Gastrocnemius medialis (tissue), 4 donors: ENCODE results near the gene ZNF598. TPM values are rescaled to one million over a fixed set of nuclear protein-coding genes. Genes with fewer than 3 reads are reported as not detected.

Experiments used
- ATAC-seq, 2 donors: fragments of 150-250 bp; one replicate each; pipeline ENCODE4 v1.9.1; 2016
- DNase-seq, 2 donors: peaks; one replicate each; pipeline ENCODE4 v3.0.0-alpha.2; 2019
- H3K27ac ChIP-seq, 4 donors: fragments of 200-600 bp; sonication (generic); 1 replicate in 1 of 4; 2 replicates in 3 of 4; pipeline ENCODE4 v1.5.1; 2016 to 2018; ENCODE audit warnings: mild to moderate bottlenecking in 2 of 4, moderate library complexity in 1 of 4
- H3K27me3 ChIP-seq, 3 donors: fragments of 200-600 bp; sonication (generic) in 2 of 3; 1 replicate in 1 of 3; 2 replicates in 2 of 3; pipeline versions ENCODE4 v1.5.1 to v1.6.0; 2016 to 2019; ENCODE audit warnings: mild to moderate bottlenecking in 1 of 3, moderate library complexity in 1 of 3
- H3K36me3 ChIP-seq, 2 donors: fragments of 200-600 bp; sonication (generic) in 1 of 2; one replicate each; pipeline ENCODE4 v1.5.1; 2017 to 2018
- H3K4me1 ChIP-seq, 2 donors: fragments of 200-600 bp; sonication (generic) in 1 of 2; one replicate each; pipeline ENCODE4 v1.5.1; 2016 to 2017; ENCODE audit warnings: mild to moderate bottlenecking in 2 of 2
- H3K4me3 ChIP-seq, 4 donors: fragments of 200-600 bp; sonication (generic) in 3 of 4; 1 replicate in 1 of 4; 2 replicates in 3 of 4; pipeline ENCODE4 v1.5.1; 2016 to 2019; ENCODE audit warnings: mild to moderate bottlenecking in 2 of 4
- H3K9me3 ChIP-seq, 3 donors: fragments of 200-600 bp; sonication (generic) in 2 of 3; 1 replicate in 1 of 3; 2 replicates in 2 of 3; pipeline ENCODE4 v1.5.1; 2016 to 2019
- POLR2A ChIP-seq, 2 donors: fragments of 450-650 bp; IDR thresholded peaks; one replicate each; pipeline ENCODE4 v1.6.1; 2017; ENCODE audit warnings: antibody characterized with exemption in 2 of 2, mild to moderate bottlenecking in 2 of 2, moderate library complexity in 2 of 2
- in situ Hi-C, 4 donors: fragments of 200-750 bp; cut with MboI; loops; one replicate each; pipeline versions ENCODE4 v1.15.0 to v1.8.0; 2017; ENCODE audit warnings: low sequenced_read_pairs in 4 of 4
- intact Hi-C: fragments of 100-400 bp; cut with DNase I; formaldehyde crosslinking; loops from one replicate; pipeline ENCODE4 v1.15.1; 2023; ENCODE audit warnings: low total_unique reads
- total RNA-seq, 4 donors: library from RNA; depleted of rRNA; stranded (reverse); fragments of >200 nt; gene quantifications; one replicate each; pipeline versions ENCODE4 v1.1.0 to v1.2.3, GENCODE V29; 2016
- TF ChIP-seq, protein P1 (sequence below), 5 experiments: fragments of 450-650 bp in 3 of 5; fragments of 200-600 bp in 2 of 5; sonication (generic) in 2 of 5; IDR thresholded peaks in 4 of 5; conservative IDR thresholded peaks in 1 of 5; 1 replicate in 4 of 5; 2 replicates in 1 of 5; pipeline ENCODE4 v1.5.1; 2016 to 2019; ENCODE audit warnings: antibody characterized with exemption in 5 of 5, mild to moderate bottlenecking in 3 of 5, moderate library complexity in 3 of 5

The ZNF598 gene
- total RNA-seq, 4 donors from 2014 or later, result 57.0 to 92.2 (median 75.4) TPM

DNA sequence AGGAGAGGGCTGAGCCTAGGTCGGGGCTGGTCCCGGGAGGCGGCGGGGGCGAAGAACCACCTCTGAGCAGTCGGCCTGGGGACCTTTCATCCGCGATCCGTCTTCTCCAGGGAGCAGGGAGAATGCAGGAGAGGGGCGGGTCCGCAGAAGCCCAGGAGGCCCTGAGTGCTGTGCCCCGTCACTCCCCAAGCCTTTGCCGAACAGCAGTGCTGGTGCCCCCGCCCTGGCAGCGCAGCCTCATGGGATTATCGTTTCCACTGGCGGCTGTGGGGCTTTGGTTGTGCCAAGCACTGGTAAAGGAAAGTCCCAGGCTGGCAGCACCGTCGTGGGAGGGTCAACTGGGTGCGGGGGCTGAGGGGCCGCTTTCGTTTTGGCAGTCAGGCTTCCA lies 37.1 kb downstream of the ZNF598 start:
- Histone ChIP-seq H3K27me3 (no peaks in the 10 kb centered on the region), H3K4me1 (peaks cover 13 to 23% of the 10 kb centered on the region in 2 donors), H3K27ac (peak overlapping the region; percentile 86 to 94 (median 92)), H3K9me3 (no peaks in the 10 kb centered on the region), H3K4me3 (peak overlapping the region; percentile 80 to 99 (median 86)), H3K36me3 (peaks cover 0 to 34% of the 10 kb centered on the region in 2 donors)
- no peak for ATAC-seq
- TF ChIP-seq POLR2A (IDR thresholded peaks at IDR 0.05), result no peak
- TF ChIP-seq, protein P1, sequence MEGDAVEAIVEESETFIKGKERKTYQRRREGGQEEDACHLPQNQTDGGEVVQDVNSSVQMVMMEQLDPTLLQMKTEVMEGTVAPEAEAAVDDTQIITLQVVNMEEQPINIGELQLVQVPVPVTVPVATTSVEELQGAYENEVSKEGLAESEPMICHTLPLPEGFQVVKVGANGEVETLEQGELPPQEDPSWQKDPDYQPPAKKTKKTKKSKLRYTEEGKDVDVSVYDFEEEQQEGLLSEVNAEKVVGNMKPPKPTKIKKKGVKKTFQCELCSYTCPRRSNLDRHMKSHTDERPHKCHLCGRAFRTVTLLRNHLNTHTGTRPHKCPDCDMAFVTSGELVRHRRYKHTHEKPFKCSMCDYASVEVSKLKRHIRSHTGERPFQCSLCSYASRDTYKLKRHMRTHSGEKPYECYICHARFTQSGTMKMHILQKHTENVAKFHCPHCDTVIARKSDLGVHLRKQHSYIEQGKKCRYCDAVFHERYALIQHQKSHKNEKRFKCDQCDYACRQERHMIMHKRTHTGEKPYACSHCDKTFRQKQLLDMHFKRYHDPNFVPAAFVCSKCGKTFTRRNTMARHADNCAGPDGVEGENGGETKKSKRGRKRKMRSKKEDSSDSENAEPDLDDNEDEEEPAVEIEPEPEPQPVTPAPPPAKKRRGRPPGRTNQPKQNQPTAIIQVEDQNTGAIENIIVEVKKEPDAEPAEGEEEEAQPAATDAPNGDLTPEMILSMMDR (IDR thresholded peaks at IDR 0.05 in 4 of 5, conservative IDR thresholded peaks at IDR 0.05 in 1 of 5), result no peak
- intact Hi-C loops (no loop called here), in situ Hi-C loops (no loop called here)
- no peak for DNase-seq

DNA sequence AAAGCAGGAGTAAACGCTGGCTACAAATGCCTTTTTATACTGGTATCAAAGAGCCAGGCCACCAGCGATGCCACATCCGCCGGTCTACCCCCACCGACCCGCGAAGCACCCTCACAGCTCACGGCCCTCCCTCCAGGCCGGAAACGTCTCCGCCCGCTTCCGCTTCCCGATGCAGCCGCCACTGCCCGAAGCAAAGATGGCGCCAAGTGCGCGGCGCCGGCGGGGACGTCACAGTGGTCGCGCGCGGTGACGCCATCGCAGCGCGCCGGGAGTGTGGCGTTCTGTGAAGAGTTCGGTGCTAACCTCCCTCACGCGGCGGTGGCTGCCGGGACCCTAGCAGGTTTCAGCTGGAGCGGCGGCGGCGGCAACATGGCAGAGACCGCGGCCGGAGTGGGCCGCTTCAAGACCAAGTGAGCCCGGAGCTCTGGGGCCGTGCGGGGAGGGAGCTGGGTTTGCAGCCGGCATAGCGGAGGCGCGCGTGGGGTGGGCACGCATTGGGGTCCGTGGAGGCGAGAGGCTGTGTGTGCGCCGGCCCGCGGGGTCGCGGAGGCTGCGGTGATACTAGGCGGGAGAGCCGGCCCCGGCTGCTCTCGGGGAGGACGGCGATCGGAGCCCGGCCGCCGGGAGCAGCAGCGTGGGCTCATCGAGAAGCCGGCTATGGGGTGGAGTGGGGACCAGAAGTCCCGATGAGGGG lies 37.7 kb downstream of the ZNF598 start, which contains the start of gene TBL3:
TBL3 (plus strand) TSS at position 258 of the 694 bp plus-strand sequence; CDS start at position 370, 112 bp downstream.
- H3K4me3 ChIP-seq, result peak within 1 kb of the TSS; percentile 80 to 99 (median 86)
- intact Hi-C loops, result loop anchor here (1.0 kb wide), 1 partner anchor 37 kb away; the partner anchor contains the start of gene ZNF598

DNA sequence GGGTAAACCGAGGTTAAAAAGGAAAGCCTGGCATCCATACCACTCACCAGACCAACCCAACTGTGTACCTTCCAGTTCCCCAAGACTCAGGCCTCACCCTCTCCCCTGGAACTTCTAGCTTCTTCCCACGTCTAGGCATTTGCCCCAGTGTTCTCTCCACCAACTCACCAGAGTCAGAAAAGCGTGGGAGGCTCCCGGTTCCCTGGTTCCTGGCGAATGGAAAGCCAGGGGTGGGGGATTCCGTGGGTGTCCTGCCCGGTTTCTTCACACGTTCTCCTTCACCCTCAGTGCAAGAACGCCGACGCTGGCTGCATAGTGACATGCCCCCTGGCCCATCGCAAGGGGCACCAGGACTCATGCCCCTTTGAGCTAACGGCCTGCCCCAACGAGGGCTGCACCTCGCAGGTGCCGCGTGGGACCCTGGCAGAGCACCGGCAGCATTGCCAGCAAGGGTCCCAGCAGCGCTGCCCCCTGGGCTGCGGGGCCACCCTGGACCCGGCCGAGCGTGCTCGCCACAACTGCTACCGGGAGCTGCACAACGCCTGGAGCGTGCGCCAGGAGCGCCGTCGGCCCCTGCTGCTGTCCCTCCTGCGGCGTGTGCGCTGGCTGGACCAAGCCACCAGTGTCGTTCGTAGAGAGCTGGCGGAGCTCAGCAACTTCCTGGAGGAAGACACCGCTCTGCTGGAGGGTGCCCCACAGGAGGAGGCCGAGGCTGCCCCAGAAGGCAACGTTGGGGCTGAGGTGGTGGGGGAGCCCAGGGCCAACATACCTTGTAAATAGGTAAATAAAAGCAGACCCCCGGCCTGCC lies 41.3 kb downstream of the ZNF598 start:
- intact Hi-C loops (no loop called here), in situ Hi-C loops (no loop called here)
- H3K36me3 ChIP-seq, result peaks cover 0 to 2% of the 10 kb centered on the region in 2 donors
- no peak overlapping the region for H3K27ac ChIP-seq
- no peak for ATAC-seq
- H3K9me3 ChIP-seq, result no peaks in the 10 kb centered on the region
- peaks cover 24 to 39% of the 10 kb centered on the region in 2 donors for H3K4me1 ChIP-seq
- H3K27me3 ChIP-seq, result no peaks in the 10 kb centered on the region
- TF ChIP-seq, protein P1 (IDR thresholded peaks at IDR 0.05 in 4 of 5, conservative IDR thresholded peaks at IDR 0.05 in 1 of 5), result no peak
- no peak for TF ChIP-seq POLR2A (IDR thresholded peaks at IDR 0.05)
- H3K4me3 ChIP-seq, result no peak overlapping the region
- DNase-seq, result no peak

More for the DNA sequence above, 37.7 kb downstream of the ZNF598 start, which contains the start of gene TBL3:
- TF ChIP-seq POLR2A (IDR thresholded peaks at IDR 0.05), result peak; percentile 92 to 96
- TF ChIP-seq, protein P1 (IDR thresholded peaks at IDR 0.05 in 4 of 5, conservative IDR thresholded peaks at IDR 0.05 in 1 of 5), result peak in 2 of 5 experiments; percentile 54 to 64
- no peaks in the 10 kb centered on the region for H3K27me3 ChIP-seq
- H3K4me1 ChIP-seq, result peaks cover 13 to 23% of the 10 kb centered on the region in 2 donors
- in situ Hi-C loops, result no loop called here
- DNase-seq (peak; percentile 87 to 90), ATAC-seq (peak; percentile 95 to 96)
- H3K27ac ChIP-seq, result peak within 1 kb of the TSS; percentile 86 to 94 (median 92)
- peaks cover 0 to 29% of the 10 kb centered on the region in 2 donors for H3K36me3 ChIP-seq
- H3K9me3 ChIP-seq, result no peaks in the 10 kb centered on the region

DNA sequence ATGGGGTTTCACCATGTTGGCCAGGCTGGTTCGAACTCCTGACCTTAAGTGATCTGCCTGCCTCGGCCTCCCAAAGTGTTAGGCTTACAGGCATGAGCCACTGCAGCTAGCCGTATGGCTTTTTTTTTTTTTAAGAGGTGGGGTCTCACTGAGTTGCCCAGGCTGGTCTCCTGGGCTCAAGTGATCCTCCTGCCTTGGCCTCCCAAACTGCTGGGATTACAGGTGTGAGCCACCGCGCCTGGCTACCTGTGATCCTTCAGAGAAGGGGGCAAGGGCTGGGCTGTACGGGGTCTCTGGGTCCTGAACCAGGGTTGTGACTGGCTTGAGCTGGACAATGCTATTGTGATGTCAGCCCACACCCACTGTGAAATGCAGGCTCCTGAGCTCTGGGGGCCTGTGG lies 43.2 kb downstream of the ZNF598 start, which contains the start of gene RNF151:
RNF151 (plus strand) TSS at position 397 of the 400 bp plus-strand sequence. CDS start 26 bp downstream, outside the sequence.
- intact Hi-C loops (no loop called here), in situ Hi-C loops (no loop called here)
- Histone ChIP-seq H3K36me3 (peaks cover 0 to 20% of the 10 kb centered on the region in 2 donors), H3K27ac (peak within 1 kb of the TSS; percentile 88 to 99 (median 92)), H3K9me3 (no peaks in the 10 kb centered on the region), H3K4me1 (peaks cover 19 to 28% of the 10 kb centered on the region in 2 donors), H3K4me3 (peak within 1 kb of the TSS; percentile 73 to 97 (median 76)), H3K27me3 (no peaks in the 10 kb centered on the region)
- TF ChIP-seq POLR2A (IDR thresholded peaks at IDR 0.05), result no peak
- TF ChIP-seq, protein P1 (IDR thresholded peaks at IDR 0.05 in 4 of 5, conservative IDR thresholded peaks at IDR 0.05 in 1 of 5), result no peak
- ATAC-seq (no peak), DNase-seq (no peak)
